Measurements from ENCODE around the gene ARMC9. TPM values are rescaled to one million over a fixed set of nuclear protein-coding genes. Genes with fewer than 3 reads are reported as not detected.

Gene ARMC9
- total and polyA plus RNA-seq, 4 donors, result 20.5 to 51.6 (median 38.6) TPM

GRCh38 chr2:231323316-231323715, 124.9 kb downstream of the ARMC9 start:
- Histone ChIP-seq H3K27ac (ENCODE audit: low read depth in 1 of 2, low read length in 1 of 2) (no peak overlapping the region), H3K4me1 (ENCODE audit: control insufficient read depth in 5 of 5, insufficient read depth in 5 of 5, low read length in 5 of 5) (peaks cover 0 to 4% (median 0%) of the 10 kb centered on the region in 5 donors), H3K4me3 (no peak overlapping the region), H3K9ac (ENCODE audit: insufficient read depth in 1 of 2, low read length in 2 of 2) (no peak overlapping the region), H3K9me3 (ENCODE audit: control insufficient read depth in 4 of 4, insufficient read depth in 3 of 4, low read length in 3 of 4) (peaks cover 0 to 1% (median 0%) of the 10 kb centered on the region in 4 donors), H3K36me3 (ENCODE audit: control insufficient read depth in 4 of 4, insufficient read depth in 4 of 4, low read length in 4 of 4) (no peaks in the 10 kb centered on the region), H3K27me3 (ENCODE audit: control insufficient read depth in 3 of 3, insufficient read depth in 3 of 3, low read length in 2 of 3) (no peaks in the 10 kb centered on the region)
- no peak for TF ChIP-seq CTCF (IDR thresholded peaks at IDR 0.05; ENCODE audit: control extremely low read depth, extremely low read depth)
- WGBS, 2 donors, result 88 to 91% methylated on average over 9 of the region's 9 CpGs
- DNase-seq (no peak), ATAC-seq (ENCODE audit: insufficient read depth, low FRiP score) (no peak)

- Histone ChIP-seq H3K9ac (ENCODE audit: insufficient read depth in 1 of 2, low read length in 2 of 2) (no peak overlapping the region), H3K27ac (ENCODE audit: low read depth in 1 of 2, low read length in 1 of 2) (no peak overlapping the region), H3K4me3 (no peak overlapping the region), H3K4me1 (ENCODE audit: control insufficient read depth in 5 of 5, insufficient read depth in 5 of 5, low read length in 5 of 5) (peaks cover 0 to 4% (median 0%) of the 10 kb centered on the region in 5 donors), H3K27me3 (ENCODE audit: control insufficient read depth in 3 of 3, insufficient read depth in 3 of 3, low read length in 2 of 3) (no peaks in the 10 kb centered on the region), H3K9me3 (ENCODE audit: control insufficient read depth in 4 of 4, insufficient read depth in 3 of 4, low read length in 3 of 4) (peaks cover 0 to 1% (median 0%) of the 10 kb centered on the region in 4 donors), H3K36me3 (ENCODE audit: control insufficient read depth in 4 of 4, insufficient read depth in 4 of 4, low read length in 4 of 4) (peaks cover 0 to 1% (median 0%) of the 10 kb centered on the region in 4 donors)
- 92 to 95% methylated on average over 2 of the region's 2 CpGs for WGBS, 2 donors
- DNase-seq, result no peak
- ATAC-seq (ENCODE audit: insufficient read depth, low FRiP score), result no peak
- TF ChIP-seq CTCF (IDR thresholded peaks at IDR 0.05; ENCODE audit: control extremely low read depth, extremely low read depth), result no peak
These were observed 127.4 kb downstream of the ARMC9 start for GRCh38 chr2:231325826-231326225.

GRCh38 chr2:231326404-231326803, 128.0 kb downstream of the ARMC9 start:
- H3K27ac ChIP-seq (ENCODE audit: low read depth in 1 of 2, low read length in 1 of 2), result no peak overlapping the region
- ATAC-seq (ENCODE audit: insufficient read depth, low FRiP score) (no peak), DNase-seq (no peak)
- WGBS, 2 donors, result 89 to 93% methylated on average over 3 of the region's 3 CpGs
- H3K9ac ChIP-seq (ENCODE audit: insufficient read depth in 1 of 2, low read length in 2 of 2), result no peak overlapping the region
- no peaks in the 10 kb centered on the region for H3K27me3 ChIP-seq (ENCODE audit: control insufficient read depth in 3 of 3, insufficient read depth in 3 of 3, low read length in 2 of 3)
- H3K9me3 ChIP-seq (ENCODE audit: control insufficient read depth in 4 of 4, insufficient read depth in 3 of 4, low read length in 3 of 4), result peaks cover 0 to 1% (median 0%) of the 10 kb centered on the region in 4 donors
- H3K36me3 ChIP-seq (ENCODE audit: control insufficient read depth in 4 of 4, insufficient read depth in 4 of 4, low read length in 4 of 4), result peaks cover 0 to 3% (median 0%) of the 10 kb centered on the region in 4 donors
- peaks cover 0 to 2% (median 0%) of the 10 kb centered on the region in 5 donors for H3K4me1 ChIP-seq (ENCODE audit: control insufficient read depth in 5 of 5, insufficient read depth in 5 of 5, low read length in 5 of 5)
- H3K4me3 ChIP-seq, result no peak overlapping the region
- TF ChIP-seq CTCF (IDR thresholded peaks at IDR 0.05; ENCODE audit: control extremely low read depth, extremely low read depth), result no peak

GRCh38 chr2:231330311-231330710, 131.9 kb downstream of the ARMC9 start:
- no peak for DNase-seq
- ATAC-seq (ENCODE audit: insufficient read depth, low FRiP score), result no peak

More at GRCh38 chr2:231330311-231330710, 131.9 kb downstream of the ARMC9 start:
- Histone ChIP-seq H3K27ac (ENCODE audit: low read depth in 1 of 2, low read length in 1 of 2) (no peak overlapping the region), H3K36me3 (ENCODE audit: control insufficient read depth in 4 of 4, insufficient read depth in 4 of 4, low read length in 4 of 4) (peaks cover 0 to 11% (median 8%) of the 10 kb centered on the region in 4 donors), H3K4me1 (ENCODE audit: control insufficient read depth in 5 of 5, insufficient read depth in 5 of 5, low read length in 5 of 5) (no peaks in the 10 kb centered on the region), H3K4me3 (no peak overlapping the region), H3K9ac (ENCODE audit: insufficient read depth in 1 of 2, low read length in 2 of 2) (no peak overlapping the region), H3K27me3 (ENCODE audit: control insufficient read depth in 3 of 3, insufficient read depth in 3 of 3, low read length in 2 of 3) (no peaks in the 10 kb centered on the region), H3K9me3 (ENCODE audit: control insufficient read depth in 4 of 4, insufficient read depth in 3 of 4, low read length in 3 of 4) (peaks cover 0 to 1% (median 0%) of the 10 kb centered on the region in 4 donors)
- TF ChIP-seq CTCF (IDR thresholded peaks at IDR 0.05; ENCODE audit: control extremely low read depth, extremely low read depth), result no peak
- WGBS, 2 donors, result 91 to 97% methylated on average over 8 of the region's 8 CpGs

All from lung (tissue), 12 donors.